ENCODE data around the gene SUPT4H1. TPM values are rescaled to one million over a fixed set of nuclear protein-coding genes. Genes with fewer than 3 reads are reported as not detected.

SUPT4H1 gene
- polyA plus RNA-seq, 1 donor (not counting 4 experiments of a cell fraction or from before 2014, with no cell fraction given) = 206 TPM

DNA sequence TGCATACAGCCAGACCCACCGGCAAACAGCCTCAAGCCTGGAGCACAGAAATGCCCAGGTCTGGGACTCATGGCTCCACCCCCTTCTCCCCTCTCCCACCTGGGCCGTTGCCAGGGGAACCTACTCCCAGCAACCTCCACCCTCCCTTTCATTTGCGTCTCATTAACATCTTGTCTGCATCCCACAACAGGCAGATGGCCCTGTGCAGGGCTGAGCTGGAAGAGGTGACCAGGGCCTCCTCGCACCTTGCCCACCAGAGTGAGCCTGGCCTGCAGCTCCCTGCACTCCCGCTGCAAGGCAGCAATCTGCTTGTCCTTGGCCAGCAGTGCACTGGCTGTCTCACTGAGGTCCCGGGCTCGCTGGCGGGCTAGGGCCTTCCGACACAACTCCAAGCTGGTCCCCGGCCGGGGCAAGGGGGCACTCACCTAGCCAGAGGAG, 26.7 kb downstream of the SUPT4H1 start:
- no peak for TF ChIP-seq EZH2 (IDR thresholded peaks at IDR 0.05; ENCODE audit: low read length)
- TF ChIP-seq, protein P1, sequence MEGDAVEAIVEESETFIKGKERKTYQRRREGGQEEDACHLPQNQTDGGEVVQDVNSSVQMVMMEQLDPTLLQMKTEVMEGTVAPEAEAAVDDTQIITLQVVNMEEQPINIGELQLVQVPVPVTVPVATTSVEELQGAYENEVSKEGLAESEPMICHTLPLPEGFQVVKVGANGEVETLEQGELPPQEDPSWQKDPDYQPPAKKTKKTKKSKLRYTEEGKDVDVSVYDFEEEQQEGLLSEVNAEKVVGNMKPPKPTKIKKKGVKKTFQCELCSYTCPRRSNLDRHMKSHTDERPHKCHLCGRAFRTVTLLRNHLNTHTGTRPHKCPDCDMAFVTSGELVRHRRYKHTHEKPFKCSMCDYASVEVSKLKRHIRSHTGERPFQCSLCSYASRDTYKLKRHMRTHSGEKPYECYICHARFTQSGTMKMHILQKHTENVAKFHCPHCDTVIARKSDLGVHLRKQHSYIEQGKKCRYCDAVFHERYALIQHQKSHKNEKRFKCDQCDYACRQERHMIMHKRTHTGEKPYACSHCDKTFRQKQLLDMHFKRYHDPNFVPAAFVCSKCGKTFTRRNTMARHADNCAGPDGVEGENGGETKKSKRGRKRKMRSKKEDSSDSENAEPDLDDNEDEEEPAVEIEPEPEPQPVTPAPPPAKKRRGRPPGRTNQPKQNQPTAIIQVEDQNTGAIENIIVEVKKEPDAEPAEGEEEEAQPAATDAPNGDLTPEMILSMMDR (optimal IDR thresholded peaks at IDR 0.05 in 1 of 3, IDR thresholded peaks at IDR 0.05 in 1 of 3, conservative IDR thresholded peaks at IDR 0.05 in 1 of 3; ENCODE audit: extremely low read depth in 1 of 3, insufficient read depth in 2 of 3, low read length in 3 of 3) = no peak
- FAIRE-seq (no peak), DNase-seq (ENCODE audit: low read depth, low spot score) (no peak)
- no peak overlapping the region for H3K9ac ChIP-seq (ENCODE audit: control insufficient read depth, extremely low read depth, insufficient read depth, low read length)
- no peak overlapping the region for H3K4me3 ChIP-seq (ENCODE audit: control insufficient read depth in 2 of 3, extremely low read depth in 1 of 3, insufficient read depth in 2 of 3, low read depth in 1 of 3, low read length in 3 of 3)
- dilution Hi-C loops (cut with MboI; ENCODE audit: extremely low pct_ligation_motif_present, low sequenced_read_pairs) = no loop called here
- peaks cover 3% of the 10 kb centered on the region for H3K4me1 ChIP-seq (ENCODE audit: control insufficient read depth, extremely low read depth, insufficient read depth, low read length)
- no peak overlapping the region for H2AFZ ChIP-seq (ENCODE audit: control insufficient read depth, low read length)
- no peaks in the 10 kb centered on the region for H3K9me3 ChIP-seq (ENCODE audit: control insufficient read depth, low read depth, low read length)
- no peak overlapping the region for H3K27ac ChIP-seq (ENCODE audit: control insufficient read depth, insufficient read depth, low read length)
- H3K9me1 ChIP-seq (ENCODE audit: control insufficient read depth, extremely low read depth, insufficient read depth, low read length) = no peaks in the 10 kb centered on the region
- no peak overlapping the region for H3K4me2 ChIP-seq (ENCODE audit: control insufficient read depth, extremely low read depth, insufficient read depth, low read depth, low read length)
- H3K79me2 ChIP-seq (ENCODE audit: control insufficient read depth, insufficient read depth, low read length) = no peaks in the 10 kb centered on the region
- no peaks in the 10 kb centered on the region for H3K36me3 ChIP-seq (ENCODE audit: control insufficient read depth in 2 of 2, extremely low read depth in 1 of 2, insufficient read depth in 2 of 2, low read length in 2 of 2)
- peaks cover 61% of the 10 kb centered on the region for H3K27me3 ChIP-seq (ENCODE audit: control insufficient read depth, extremely low read depth, insufficient read depth, low read length)
- no peaks in the 10 kb centered on the region for H4K20me1 ChIP-seq (ENCODE audit: control insufficient read depth, extremely low read depth, insufficient read depth, low read length)

DNA sequence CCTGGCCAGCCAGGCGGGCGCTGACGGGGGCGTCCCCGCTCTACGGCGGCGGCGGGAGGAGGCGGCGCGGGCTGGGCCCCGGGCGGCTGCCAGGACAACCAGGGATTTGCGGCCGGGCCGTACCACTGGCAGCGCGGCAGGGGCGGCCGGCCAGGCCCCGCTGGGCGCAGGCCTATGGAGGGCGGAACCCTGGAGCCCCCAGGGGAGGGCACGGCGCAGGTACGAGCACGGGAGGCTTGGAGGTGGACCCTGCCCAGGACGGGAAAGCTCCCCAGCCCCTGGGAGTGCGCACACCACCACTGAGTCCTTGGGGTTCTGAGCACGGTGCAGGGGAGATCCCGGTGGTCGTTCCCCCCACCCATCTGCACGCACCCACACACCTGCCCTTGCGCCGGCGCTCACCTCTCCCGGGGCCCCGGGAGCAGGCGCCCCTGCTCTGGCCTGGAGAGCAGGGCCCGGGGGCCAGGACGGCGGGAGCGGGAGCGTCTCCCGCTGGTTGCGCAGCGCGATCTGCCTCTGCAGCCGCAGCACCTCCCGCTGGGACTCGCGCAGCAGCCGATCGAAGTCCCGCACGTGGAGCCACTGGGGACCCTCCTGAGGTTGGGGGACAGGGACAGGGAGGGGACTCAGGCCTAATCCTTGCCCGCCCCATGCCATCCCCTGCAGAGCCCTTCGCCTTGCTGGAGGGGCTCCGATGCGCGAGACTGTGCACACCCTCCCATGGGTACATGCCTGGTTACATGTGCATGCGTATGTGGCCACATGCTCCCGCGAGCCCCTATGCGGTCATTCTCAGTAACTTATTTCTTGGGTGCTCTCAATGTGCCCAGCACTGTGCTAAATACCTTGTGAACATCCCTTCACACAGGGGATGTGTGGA, 27.4 kb downstream of the SUPT4H1 start:
- H3K27me3 ChIP-seq (ENCODE audit: control insufficient read depth, extremely low read depth, insufficient read depth, low read length) = peaks cover 61% of the 10 kb centered on the region
- peak overlapping the region; percentile 21 to 62 (median 32) for H3K4me3 ChIP-seq (ENCODE audit: control insufficient read depth in 2 of 3, extremely low read depth in 1 of 3, insufficient read depth in 2 of 3, low read depth in 1 of 3, low read length in 3 of 3)
- no peak overlapping the region for H3K27ac ChIP-seq (ENCODE audit: control insufficient read depth, insufficient read depth, low read length)
- dilution Hi-C loops (cut with MboI; ENCODE audit: extremely low pct_ligation_motif_present, low sequenced_read_pairs) = no loop called here
- H3K4me2 ChIP-seq (ENCODE audit: control insufficient read depth, extremely low read depth, insufficient read depth, low read depth, low read length) = peak overlapping the region; percentile 80
- no peak for FAIRE-seq
- peak overlapping the region; percentile 79 for H2AFZ ChIP-seq (ENCODE audit: control insufficient read depth, low read length)
- DNase-seq (ENCODE audit: low read depth, low spot score) = no peak
- H4K20me1 ChIP-seq (ENCODE audit: control insufficient read depth, extremely low read depth, insufficient read depth, low read length) = no peaks in the 10 kb centered on the region
- no peaks in the 10 kb centered on the region for H3K79me2 ChIP-seq (ENCODE audit: control insufficient read depth, insufficient read depth, low read length)
- TF ChIP-seq, protein P1 (optimal IDR thresholded peaks at IDR 0.05 in 1 of 3, IDR thresholded peaks at IDR 0.05 in 1 of 3, conservative IDR thresholded peaks at IDR 0.05 in 1 of 3; ENCODE audit: extremely low read depth in 1 of 3, insufficient read depth in 2 of 3, low read length in 3 of 3) = peak in 1 of 3 experiments; percentile 9
- peak; percentile 63 for TF ChIP-seq EZH2 (IDR thresholded peaks at IDR 0.05; ENCODE audit: low read length)
- H3K36me3 ChIP-seq (ENCODE audit: control insufficient read depth in 2 of 2, extremely low read depth in 1 of 2, insufficient read depth in 2 of 2, low read length in 2 of 2) = no peaks in the 10 kb centered on the region
- peak overlapping the region; percentile 22 for H3K9ac ChIP-seq (ENCODE audit: control insufficient read depth, extremely low read depth, insufficient read depth, low read length)
- H3K9me1 ChIP-seq (ENCODE audit: control insufficient read depth, extremely low read depth, insufficient read depth, low read length) = no peaks in the 10 kb centered on the region
- H3K4me1 ChIP-seq (ENCODE audit: control insufficient read depth, extremely low read depth, insufficient read depth, low read length) = peaks cover 3% of the 10 kb centered on the region
- H3K9me3 ChIP-seq (ENCODE audit: control insufficient read depth, low read depth, low read length) = no peaks in the 10 kb centered on the region
